ENCODE data around the gene DGKG. TPM values are rescaled to one million over a fixed set of nuclear protein-coding genes. Genes with fewer than 3 reads are reported as not detected.

DGKG gene
- total and polyA plus RNA-seq, 2 of the 8 experiments (the other 6 are each of a cell fraction or from before 2014, with no cell fraction given) = 0.30 to 0.48 TPM

- Histone ChIP-seq H3K14ac (ENCODE audit: insufficient read length) (no peak overlapping the region), H3K56ac (replicated peaks; ENCODE audit: insufficient read length, low read depth, low read length) (no peak overlapping the region), H2BK120ac (replicated peaks; ENCODE audit: low read depth, low read length) (no peak overlapping the region), H3K4me1 (replicated peaks in 1 of 4; ENCODE audit: control insufficient read depth in 3 of 4, insufficient read depth in 4 of 4, low read length in 3 of 4) (peaks cover 0 to 2% (median 0%) of the 10 kb centered on the region in 4 experiments; a peak in 1 of 7 replicates), H3K4ac (replicated peaks; ENCODE audit: insufficient read length, low read depth, low read length) (peak overlapping the region; percentile 40), H3K27ac (ENCODE audit: low read depth, low read length) (no peak overlapping the region), H3K79me2 (ENCODE audit: control insufficient read depth in 1 of 2, insufficient read depth in 2 of 2, low read length in 2 of 2) (no peaks in the 10 kb centered on the region), H3K9ac (replicated peaks in 1 of 4; ENCODE audit: extremely low read depth in 1 of 4, low read depth in 3 of 4, low read length in 3 of 4) (no peak overlapping the region), H3K18ac (ENCODE audit: extremely low read depth, low read length) (no peak overlapping the region), H2BK12ac (ENCODE audit: low read depth, low read length) (no peak overlapping the region), H3K36me3 (ENCODE audit: control insufficient read depth in 2 of 4, insufficient read depth in 4 of 4, low read length in 3 of 4) (no peaks in the 10 kb centered on the region), H3K4me2 (ENCODE audit: insufficient read depth in 1 of 2, low read depth in 2 of 2, low read length in 2 of 2) (no peak overlapping the region), H3K9me3 (ENCODE audit: insufficient read depth in 2 of 2, low read depth in 1 of 2, low read length in 1 of 2) (no peaks in the 10 kb centered on the region), H4K5ac (ENCODE audit: insufficient read length, low read depth, low read length) (no peak overlapping the region), H2BK5ac (ENCODE audit: low read depth, low read length) (no peak overlapping the region), H2AK5ac (ENCODE audit: low read depth, low read length) (no peak overlapping the region), H2BK15ac (ENCODE audit: low read length) (no peak overlapping the region), H3K27me3 (replicated peaks in 1 of 4; ENCODE audit: control insufficient read depth in 3 of 4, extremely low read depth in 1 of 4, insufficient read depth in 3 of 4, low read length in 3 of 4) (peaks cover 0 to 2% (median 0%) of the 10 kb centered on the region in 4 experiments; a peak in 1 of 7 replicates), H3K4me3 (ENCODE audit: extremely low read depth in 1 of 4, insufficient read depth in 2 of 4, low read depth in 3 of 4, low read length in 4 of 4) (no peak overlapping the region), H3K23ac (ENCODE audit: insufficient read length) (no peak overlapping the region), H2AFZ (ENCODE audit: low read length) (no peak overlapping the region), H4K20me1 (replicated peaks in 1 of 2; ENCODE audit: control insufficient read depth in 1 of 2, insufficient read depth in 2 of 2, low read length in 2 of 2) (no peaks in the 10 kb centered on the region), H3K79me1 (ENCODE audit: low read depth, low read length) (no peaks in the 10 kb centered on the region), H2BK20ac (ENCODE audit: low read length) (no peak overlapping the region), H4K91ac (replicated peaks; ENCODE audit: insufficient read length, low read length) (no peak overlapping the region), H4K8ac (ENCODE audit: extremely low read depth, insufficient read depth, low read length) (no peak overlapping the region), H3K23me2 (ENCODE audit: low read depth, low read length) (no peaks in the 10 kb centered on the region)
- ChIA-PET POLR2A (ENCODE audit: partially characterized antibody) (interaction anchor here (0.9 kb wide), 1 partner anchor 14 kb away, joined by 3 read pairs; no protein-coding TSS in a partner anchor), CTCF (ENCODE audit: partially characterized antibody) (interaction anchor here (1.2 to 2.7 kb wide), 3 partner anchors 18 to 236 kb away, joined by 3 to 8 read pairs (median 4); no protein-coding TSS in a partner anchor)
- no peak for FAIRE-seq
- TF ChIP-seq SRF (IDR thresholded peaks at IDR 0.05; ENCODE audit: low read depth, low read length) (no peak), RFX5 (IDR thresholded peaks at IDR 0.05; ENCODE audit: borderline replicate concordance, low read depth, low read length) (no peak), KDM5A (IDR thresholded peaks at IDR 0.05; ENCODE audit: low read length) (no peak), KDM4A (IDR thresholded peaks at IDR 0.05; ENCODE audit: low read depth, low read length, severe bottlenecking) (no peak), BRCA1 (IDR thresholded peaks at IDR 0.05; ENCODE audit: low read depth, low read length) (no peak), CBX5 (IDR thresholded peaks at IDR 0.05; ENCODE audit: low read depth, low read length) (no peak), GTF2F1 (IDR thresholded peaks at IDR 0.05; ENCODE audit: borderline replicate concordance, low read depth, low read length) (no peak)
- 76% methylated on average over 5 of the region's 5 CpGs; no CpG with 5 or more reads in 1 of the 2 experiments for WGBS, 2 experiments (ENCODE audit: extremely low coverage in 1 of 2, insufficient coverage in 1 of 2, insufficient read length in 1 of 2, insufficient replicate concordance in 2 of 2, low coverage in 1 of 2, low lambda C conversion rate in 2 of 2, missing lambda C conversion rate in 1 of 2)
- DNase-seq (ENCODE audit: low read depth in 1 of 2, low spot score in 2 of 2) = no peak
Observed at GRCh38 chr3:186223476-186223875, 138.6 kb downstream of the DGKG start.
